HCT116 (cell line): ENCODE measurements around the gene HACE1. TPM values are rescaled to one million over a fixed set of nuclear protein-coding genes. Genes with fewer than 3 reads are reported as not detected.

Experiments
- ATAC-seq: fragments of 200-7000 bp; cut with Tn5 transposase; 2 replicates; pipeline ENCODE4 v1.9.1; 2020; ENCODE audit warnings: mild to moderate bottlenecking, moderate library complexity
- BruUV-seq: library from RNA; stranded (reverse); fragments of 400-500 nt; replicated peaks from 2 replicates; lab custom pipeline; 2021; lab: Mats Ljungman, UMichigan
- CTCF ChIA-PET: fragments of 300-600 bp; sonication (Branson Sonifier 250); formaldehyde crosslinking; loops from one replicate; lab custom pipeline; 2021; ENCODE audit warnings: antibody characterized with exemption; lab: Charles Lee
- POLR2A ChIA-PET: fragments of 300-600, 350-600 bp; sonication (Branson Sonifier 250); formaldehyde crosslinking; loops from one replicate; lab custom pipeline; 2021; ENCODE audit warnings: antibody characterized with exemption; lab: Charles Lee
- RAD21 ChIA-PET, 2 experiments: fragments of 300-600 bp; sonication (Branson Sonifier 250); formaldehyde crosslinking; loops; one replicate each; lab custom pipeline; 2023; ENCODE audit warnings: low total read pairs in 2 of 2; ENCODE audit not compliant: uncharacterized antibody in 2 of 2, unreplicated experiment in 2 of 2, low non-redundant PET in 1 of 2; lab: Charles Lee
- DNase-seq: peaks from one replicate; pipeline ENCODE4 v3.0.0-alpha.2; 2010; ENCODE audit warnings: low read depth, low spot score
- H2AFZ ChIP-seq: fragments of 200-600 bp; shearing (Covaris generic), sonication (generic); 2 replicates; pipeline ENCODE4 v1.6.1; 2017; ENCODE audit warnings: low read depth, mixed run types, mixed read lengths, antibody characterized with exemption, low read length; ENCODE audit not compliant: poor library complexity, severe bottlenecking
- H3K27ac ChIP-seq: 2 replicates; pipeline ENCODE4 v1.5.1; 2012; ENCODE audit warnings: low read depth, low read length
- H3K27me3 ChIP-seq: fragments of 200-600 bp; sonication (generic); 2 replicates; pipeline ENCODE4 v1.6.1; 2016; ENCODE audit warnings: mixed run types, low read length, mixed read lengths; ENCODE audit not compliant: insufficient read depth
- H3K36me3 ChIP-seq, 2 experiments: fragments of 200-500 bp in 1 of 2; fragments of 200-600 bp in 1 of 2; sonication (Bioruptor generic) in 1 of 2; sonication (generic) in 1 of 2; 2 replicates each; pipeline versions ENCODE4 v1.5.1 to v1.6.1; 2014 to 2016; ENCODE audit warnings: low read length in 2 of 2, inconsistent platforms in 1 of 2, mixed read lengths in 1 of 2, mixed run types in 1 of 2; ENCODE audit not compliant: insufficient read depth in 2 of 2, control insufficient read depth in 1 of 2
- H3K4me1 ChIP-seq, 2 experiments: fragments of 200-600 bp in 1 of 2; sonication (generic) in 1 of 2; 2 replicates each; pipeline versions ENCODE4 v1.5.1 to v1.6.1; 2012 to 2017; ENCODE audit warnings: low read length in 2 of 2, inconsistent platforms in 1 of 2, mild to moderate bottlenecking in 1 of 2, mixed read lengths in 1 of 2, mixed run types in 1 of 2, moderate library complexity in 1 of 2; ENCODE audit not compliant: insufficient read depth in 2 of 2, control insufficient read depth in 1 of 2
- H3K4me2 ChIP-seq: fragments of 200-600 bp; sonication (generic); 2 replicates; pipeline ENCODE4 v1.6.1; 2017; ENCODE audit warnings: mixed run types, low read length, mixed read lengths
- H3K4me3 ChIP-seq, 2 experiments: fragments of 200-600 bp in 1 of 2; sonication (generic) in 1 of 2; replicated peaks in 1 of 2; 2 replicates each; pipeline ENCODE4 v1.5.1; 2011 to 2016; ENCODE audit warnings: low read length in 2 of 2, control low read depth in 1 of 2, low read depth in 1 of 2, mild to moderate bottlenecking in 1 of 2, mixed read lengths in 1 of 2, mixed run types in 1 of 2
- H3K79me2 ChIP-seq: fragments of 200-600 bp; sonication (generic); 2 replicates; pipeline ENCODE4 v1.6.1; 2017; ENCODE audit warnings: mild to moderate bottlenecking, mixed run types, low read length, moderate library complexity, mixed read lengths; ENCODE audit not compliant: insufficient read depth
- H3K9ac ChIP-seq: fragments of 200-600 bp; sonication (generic); 2 replicates; pipeline ENCODE4 v1.6.1; 2016; ENCODE audit warnings: low read length, mixed read lengths
- H3K9me2 ChIP-seq: fragments of 200-600 bp; sonication (generic), shearing (Covaris generic); 2 replicates; pipeline ENCODE4 v1.6.1; 2017; ENCODE audit warnings: mixed run types, mild to moderate bottlenecking, moderate library complexity; ENCODE audit not compliant: insufficient read depth
- H3K9me3 ChIP-seq, 2 experiments: fragments of 200-500 bp in 1 of 2; fragments of 200-600 bp in 1 of 2; sonication (Bioruptor generic) in 1 of 2; sonication (generic) in 1 of 2; 2 replicates each; pipeline ENCODE4 v1.6.1; 2014 to 2017; ENCODE audit warnings: low read length in 2 of 2, mixed read lengths in 2 of 2, inconsistent platforms in 1 of 2, low read depth in 1 of 2, mild to moderate bottlenecking in 1 of 2, mixed run types in 1 of 2, moderate library complexity in 1 of 2; ENCODE audit not compliant: control insufficient read depth in 1 of 2, insufficient read depth in 1 of 2
- H4K20me1 ChIP-seq: fragments of 200-600 bp; sonication (generic), shearing (Covaris generic); 2 replicates; pipeline ENCODE4 v1.6.1; 2017; ENCODE audit warnings: mixed run types, mild to moderate bottlenecking, moderate library complexity; ENCODE audit not compliant: insufficient read depth
- CEBPB ChIP-seq: IDR thresholded peaks from 2 replicates; pipeline ENCODE4 v1.6.1; 2012; ENCODE audit warnings: low read depth
- EGR1 ChIP-seq: IDR thresholded peaks from 2 replicates; pipeline ENCODE4 v1.6.1; 2012; ENCODE audit warnings: low read depth
- ELF1 ChIP-seq: IDR thresholded peaks from 2 replicates; pipeline ENCODE4 v1.6.1; 2012; ENCODE audit warnings: low read depth, borderline replicate concordance
- EZH2 ChIP-seq: fragments of 200-600 bp; sonication (generic); IDR thresholded peaks from 2 replicates; pipeline ENCODE4 v1.6.1; 2017; ENCODE audit warnings: antibody characterized with exemption, mixed run types
- EZH2phosphoT487 ChIP-seq: fragments of 200-600 bp; IDR thresholded peaks from 2 replicates; pipeline ENCODE4 v1.6.1; 2018; ENCODE audit warnings: antibody characterized with exemption, borderline replicate concordance
- FOSL1 ChIP-seq: IDR thresholded peaks from 2 replicates; pipeline ENCODE4 v1.6.1; 2012; ENCODE audit warnings: low read depth
- JUND ChIP-seq: IDR thresholded peaks from 2 replicates; pipeline ENCODE4 v1.6.1; 2012
- POLR2AphosphoS5 ChIP-seq: IDR thresholded peaks from 2 replicates; pipeline ENCODE4 v1.6.1; 2011; ENCODE audit warnings: mild to moderate bottlenecking, low read depth, low read length, moderate library complexity
- RAD21 ChIP-seq: IDR thresholded peaks from 2 replicates; pipeline ENCODE4 v1.6.1; 2012; ENCODE audit warnings: low read depth, mild to moderate bottlenecking
- SIN3A ChIP-seq: IDR thresholded peaks from 2 replicates; pipeline ENCODE4 v1.6.1; 2012; ENCODE audit warnings: low read depth
- SP1 ChIP-seq: IDR thresholded peaks from 2 replicates; pipeline ENCODE4 v1.6.1; 2012; ENCODE audit warnings: low read depth
- SRF ChIP-seq: IDR thresholded peaks from 2 replicates; pipeline ENCODE4 v1.6.1; 2012; ENCODE audit warnings: low read depth
- YY1 ChIP-seq: IDR thresholded peaks from 2 replicates; pipeline ENCODE4 v1.6.1; 2011; ENCODE audit warnings: low read length, low read depth, moderate library complexity, mild to moderate bottlenecking; ENCODE audit not compliant: insufficient replicate concordance; ENCODE audit errors: extremely low read depth
- ZFX ChIP-seq: fragments of 450-650 bp; IDR thresholded peaks from 2 replicates; pipeline ENCODE4 v1.6.1; 2017
- ZNF274 ChIP-seq: fragments of 200-500 bp; sonication (Bioruptor generic); IDR thresholded peaks from 2 replicates; pipeline ENCODE4 v1.6.1; 2014; ENCODE audit warnings: mild to moderate bottlenecking, low read depth, low read length, inconsistent platforms
- intact Hi-C: fragments of 100-400 bp; cut with micrococcal nuclease; formaldehyde crosslinking; loops from 2 replicates; pipeline ENCODE4 v1.10.0; 2022
- total RNA-seq: library from RNA; stranded (reverse); gene quantifications from one replicate; pipeline ENCODE4 v1.2.1, GENCODE V29; 2021; ENCODE audit not compliant: unreplicated experiment
- TF ChIP-seq, protein P1 (sequence below): IDR thresholded peaks from 2 replicates; pipeline ENCODE4 v1.6.1; 2012
- TF ChIP-seq, protein P2 (sequence below): IDR thresholded peaks from 2 replicates; pipeline ENCODE4 v1.6.1; 2012; ENCODE audit warnings: low read depth
- TF ChIP-seq, protein P3 (sequence below): IDR thresholded peaks from 2 replicates; pipeline ENCODE4 v1.6.1; 2011; ENCODE audit warnings: mild to moderate bottlenecking, low read length, moderate library complexity; ENCODE audit not compliant: insufficient replicate concordance; ENCODE audit errors: extremely low read depth

The HACE1 gene
- total RNA-seq, 1 experiment from 2014 or later: 10.9 TPM

GRCh38 chr6:104698979-104699378, 160.7 kb downstream of the HACE1 start:
- no TSS peak for BruUV-seq
- H4K20me1 ChIP-seq: no peaks in the 10 kb centered on the region
- ATAC-seq (no peak), DNase-seq (no peak)
- no peaks in the 10 kb centered on the region for H3K27me3 ChIP-seq
- RAD21 ChIA-PET: no interaction called here
- H3K4me1 ChIP-seq: no peaks in the 10 kb centered on the region
- H3K36me3 ChIP-seq: no peaks in the 10 kb centered on the region
- H3K9me3 ChIP-seq: no peaks in the 10 kb centered on the region
- H3K4me2 ChIP-seq: no peak overlapping the region
- intact Hi-C loops: no loop called here
- no peak overlapping the region for H3K9ac ChIP-seq
- no peak overlapping the region for H2AFZ ChIP-seq
- H3K27ac ChIP-seq: no peak overlapping the region
- TF ChIP-seq YY1: no peak
- TF ChIP-seq FOSL1: no peak
- no peaks in the 10 kb centered on the region for H3K79me2 ChIP-seq
- CTCF ChIA-PET: no interaction called here
- no peak overlapping the region for H3K4me3 ChIP-seq
- no peaks in the 10 kb centered on the region for H3K9me2 ChIP-seq
- POLR2A ChIA-PET: no interaction called here

DNA sequence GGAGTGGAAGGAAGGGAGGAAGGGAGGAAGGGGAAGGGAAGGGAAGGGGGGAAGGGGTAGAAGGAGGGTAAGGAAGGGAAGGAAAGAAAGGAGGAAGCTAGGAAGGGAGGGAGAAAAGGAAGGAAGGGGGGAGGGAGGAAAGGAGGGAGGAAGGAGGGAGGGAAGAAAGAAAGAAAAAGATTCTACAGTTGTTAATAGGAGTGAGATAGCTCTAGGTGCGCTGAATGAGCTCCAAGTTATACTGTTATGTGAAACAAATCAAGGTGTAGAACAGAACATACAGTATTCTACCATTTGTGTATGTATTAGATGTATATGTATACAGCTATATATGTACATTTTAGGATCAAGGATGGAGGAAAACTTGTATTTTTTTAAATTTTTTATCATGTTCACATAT, 167.7 kb downstream of the HACE1 start:
- no TSS peak for BruUV-seq
- Histone ChIP-seq H3K79me2 (no peaks in the 10 kb centered on the region), H3K27ac (no peak overlapping the region), H3K4me1 (peaks cover 0 to 11% of the 10 kb centered on the region in 2 experiments; a peak in 1 of 4 replicates), H3K4me2 (no peak overlapping the region), H2AFZ (no peak overlapping the region), H3K9me3 (no peaks in the 10 kb centered on the region), H4K20me1 (no peaks in the 10 kb centered on the region), H3K9me2 (no peaks in the 10 kb centered on the region), H3K4me3 (no peak overlapping the region), H3K9ac (no peak overlapping the region), H3K27me3 (no peaks in the 10 kb centered on the region), H3K36me3 (no peaks in the 10 kb centered on the region)
- intact Hi-C loops: no loop called here
- DNase-seq (no peak), ATAC-seq (no peak)
- ChIA-PET RAD21 (no interaction called here), POLR2A (no interaction called here), CTCF (no interaction called here)
- TF ChIP-seq YY1 (no peak), ZFX (no peak), POLR2AphosphoS5 (no peak), SRF (no peak), EZH2phosphoT487 (no peak), SP1 (no peak), SIN3A (no peak), RAD21 (no peak), EGR1 (no peak), ZNF274 (no peak), JUND (no peak), EZH2 (no peak), CEBPB (no peak), ELF1 (no peak)
- TF ChIP-seq, protein P1, sequence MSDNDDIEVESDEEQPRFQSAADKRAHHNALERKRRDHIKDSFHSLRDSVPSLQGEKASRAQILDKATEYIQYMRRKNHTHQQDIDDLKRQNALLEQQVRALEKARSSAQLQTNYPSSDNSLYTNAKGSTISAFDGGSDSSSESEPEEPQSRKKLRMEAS: no peak
- TF ChIP-seq, protein P2, sequence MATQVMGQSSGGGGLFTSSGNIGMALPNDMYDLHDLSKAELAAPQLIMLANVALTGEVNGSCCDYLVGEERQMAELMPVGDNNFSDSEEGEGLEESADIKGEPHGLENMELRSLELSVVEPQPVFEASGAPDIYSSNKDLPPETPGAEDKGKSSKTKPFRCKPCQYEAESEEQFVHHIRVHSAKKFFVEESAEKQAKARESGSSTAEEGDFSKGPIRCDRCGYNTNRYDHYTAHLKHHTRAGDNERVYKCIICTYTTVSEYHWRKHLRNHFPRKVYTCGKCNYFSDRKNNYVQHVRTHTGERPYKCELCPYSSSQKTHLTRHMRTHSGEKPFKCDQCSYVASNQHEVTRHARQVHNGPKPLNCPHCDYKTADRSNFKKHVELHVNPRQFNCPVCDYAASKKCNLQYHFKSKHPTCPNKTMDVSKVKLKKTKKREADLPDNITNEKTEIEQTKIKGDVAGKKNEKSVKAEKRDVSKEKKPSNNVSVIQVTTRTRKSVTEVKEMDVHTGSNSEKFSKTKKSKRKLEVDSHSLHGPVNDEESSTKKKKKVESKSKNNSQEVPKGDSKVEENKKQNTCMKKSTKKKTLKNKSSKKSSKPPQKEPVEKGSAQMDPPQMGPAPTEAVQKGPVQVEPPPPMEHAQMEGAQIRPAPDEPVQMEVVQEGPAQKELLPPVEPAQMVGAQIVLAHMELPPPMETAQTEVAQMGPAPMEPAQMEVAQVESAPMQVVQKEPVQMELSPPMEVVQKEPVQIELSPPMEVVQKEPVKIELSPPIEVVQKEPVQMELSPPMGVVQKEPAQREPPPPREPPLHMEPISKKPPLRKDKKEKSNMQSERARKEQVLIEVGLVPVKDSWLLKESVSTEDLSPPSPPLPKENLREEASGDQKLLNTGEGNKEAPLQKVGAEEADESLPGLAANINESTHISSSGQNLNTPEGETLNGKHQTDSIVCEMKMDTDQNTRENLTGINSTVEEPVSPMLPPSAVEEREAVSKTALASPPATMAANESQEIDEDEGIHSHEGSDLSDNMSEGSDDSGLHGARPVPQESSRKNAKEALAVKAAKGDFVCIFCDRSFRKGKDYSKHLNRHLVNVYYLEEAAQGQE: no peak
- TF ChIP-seq, protein P3, sequence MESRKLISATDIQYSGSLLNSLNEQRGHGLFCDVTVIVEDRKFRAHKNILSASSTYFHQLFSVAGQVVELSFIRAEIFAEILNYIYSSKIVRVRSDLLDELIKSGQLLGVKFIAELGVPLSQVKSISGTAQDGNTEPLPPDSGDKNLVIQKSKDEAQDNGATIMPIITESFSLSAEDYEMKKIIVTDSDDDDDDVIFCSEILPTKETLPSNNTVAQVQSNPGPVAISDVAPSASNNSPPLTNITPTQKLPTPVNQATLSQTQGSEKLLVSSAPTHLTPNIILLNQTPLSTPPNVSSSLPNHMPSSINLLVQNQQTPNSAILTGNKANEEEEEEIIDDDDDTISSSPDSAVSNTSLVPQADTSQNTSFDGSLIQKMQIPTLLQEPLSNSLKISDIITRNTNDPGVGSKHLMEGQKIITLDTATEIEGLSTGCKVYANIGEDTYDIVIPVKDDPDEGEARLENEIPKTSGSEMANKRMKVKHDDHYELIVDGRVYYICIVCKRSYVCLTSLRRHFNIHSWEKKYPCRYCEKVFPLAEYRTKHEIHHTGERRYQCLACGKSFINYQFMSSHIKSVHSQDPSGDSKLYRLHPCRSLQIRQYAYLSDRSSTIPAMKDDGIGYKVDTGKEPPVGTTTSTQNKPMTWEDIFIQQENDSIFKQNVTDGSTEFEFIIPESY: no peak
